D721Med (cell line): ENCODE measurements around the gene SBNO1.
"Not testable (repeated sequence)": the region's sequence is repeated elsewhere in the genome, so short reads cannot be mapped to it uniquely, and the experiment has no call there.

ENCODE experiments used
- DNase-seq: peaks from one replicate; pipeline ENCODE4 v3.0.0; 2011; ENCODE audit warnings: low spot score; ENCODE audit not compliant: insufficient read length
- FAIRE-seq: peaks from 2 replicates; lab custom pipeline; 2011; peaks lifted over from hg19 to GRCh38; lab: Jason Lieb, UNC
- CTCF ChIP-seq: IDR thresholded peaks from 2 replicates; pipeline ENCODE4 v1.5.1; 2012; ENCODE audit warnings: mild to moderate bottlenecking, control low read depth; ENCODE audit not compliant: insufficient read depth; ENCODE audit errors: missing control alignments

The SBNO1 gene

GRCh38 chr12:123364532-123365024 is at the start of gene SBNO1:
Gene SBNO1, minus strand, starts transcription at chr12:123364847. Its CDS starts 14,406 bp downstream, at chr12:123350441.
- TF ChIP-seq CTCF = no peak
- DNase-seq = peak; percentile 66
- no peak for FAIRE-seq

GRCh38 chr12:123410041-123410412 is 45.4 kb upstream of the SBNO1 start:
- DNase-seq (no peak), FAIRE-seq (no peak)
- no peak for TF ChIP-seq CTCF

- not testable (repeated sequence) for FAIRE-seq, DNase-seq
These were observed 44.8 kb upstream of the SBNO1 start for GRCh38 chr12:123409284-123410040.

- FAIRE-seq, DNase-seq: not testable (repeated sequence)
These were observed 44.0 kb upstream of the SBNO1 start for GRCh38 chr12:123408619-123409018.

- not testable (repeated sequence) for DNase-seq, FAIRE-seq
These were observed 43.3 kb upstream of the SBNO1 start for GRCh38 chr12:123407934-123408333.

GRCh38 chr12:123407269-123407668 is 42.6 kb upstream of the SBNO1 start:
- DNase-seq = peak; percentile 69
- FAIRE-seq = peak; percentile 69

GRCh38 chr12:123404581-123404980 is 39.9 kb upstream of the SBNO1 start:
- TF ChIP-seq CTCF = no peak
- DNase-seq (no peak), FAIRE-seq (no peak)

GRCh38 chr12:123401753-123402683 is 37.4 kb upstream of the SBNO1 start:
- DNase-seq (no peak), FAIRE-seq (no peak)
- TF ChIP-seq CTCF = no peak

- TF ChIP-seq CTCF = no peak
- DNase-seq (no peak), FAIRE-seq (no peak)
These were observed 34.6 kb upstream of the SBNO1 start for GRCh38 chr12:123399255-123399617.
